Middle frontal gyrus (tissue), 1 donor: ENCODE results near the gene SH3BP2.

Experiments
- DNase-seq: peaks from one replicate; pipeline ENCODE4 v3.0.0-alpha.2; 2015; ENCODE audit warnings: low spot score; ENCODE audit errors: extremely low spot score

The SH3BP2 gene

DNA sequence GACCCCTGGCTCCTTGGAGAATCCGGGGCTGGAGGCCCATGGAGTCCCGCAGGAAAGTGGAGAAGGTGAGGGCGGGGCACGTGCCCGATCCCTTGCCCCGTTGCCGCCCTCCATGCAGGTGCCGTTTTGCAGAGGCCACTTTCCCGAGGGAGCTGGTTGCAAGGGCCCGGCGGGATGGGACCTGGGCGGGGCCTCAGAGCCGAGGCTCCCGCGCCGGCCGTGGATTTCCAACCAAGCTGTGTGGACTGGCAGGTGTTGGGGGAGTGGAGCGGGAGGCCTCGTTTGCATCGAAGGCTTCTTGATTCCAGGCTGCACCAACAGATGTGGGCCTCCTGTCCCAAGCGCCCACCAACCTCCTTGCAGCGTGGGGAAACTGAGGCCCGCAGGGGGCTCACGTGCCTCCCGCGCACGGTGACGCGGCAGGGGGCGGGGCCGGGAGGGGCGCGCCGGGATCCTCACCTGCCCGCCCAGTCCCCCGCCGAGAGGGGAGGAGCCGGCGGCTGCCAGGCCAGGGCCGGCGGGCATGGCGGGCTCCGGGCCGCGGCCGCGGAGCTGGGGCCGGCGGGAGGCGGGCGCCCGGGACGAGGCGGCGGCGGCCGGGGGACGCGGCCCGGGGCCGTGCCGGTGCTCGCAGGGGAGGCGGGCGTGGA is 24.9 kb downstream of the SH3BP2 start:
- DNase-seq, result no peak

DNA sequence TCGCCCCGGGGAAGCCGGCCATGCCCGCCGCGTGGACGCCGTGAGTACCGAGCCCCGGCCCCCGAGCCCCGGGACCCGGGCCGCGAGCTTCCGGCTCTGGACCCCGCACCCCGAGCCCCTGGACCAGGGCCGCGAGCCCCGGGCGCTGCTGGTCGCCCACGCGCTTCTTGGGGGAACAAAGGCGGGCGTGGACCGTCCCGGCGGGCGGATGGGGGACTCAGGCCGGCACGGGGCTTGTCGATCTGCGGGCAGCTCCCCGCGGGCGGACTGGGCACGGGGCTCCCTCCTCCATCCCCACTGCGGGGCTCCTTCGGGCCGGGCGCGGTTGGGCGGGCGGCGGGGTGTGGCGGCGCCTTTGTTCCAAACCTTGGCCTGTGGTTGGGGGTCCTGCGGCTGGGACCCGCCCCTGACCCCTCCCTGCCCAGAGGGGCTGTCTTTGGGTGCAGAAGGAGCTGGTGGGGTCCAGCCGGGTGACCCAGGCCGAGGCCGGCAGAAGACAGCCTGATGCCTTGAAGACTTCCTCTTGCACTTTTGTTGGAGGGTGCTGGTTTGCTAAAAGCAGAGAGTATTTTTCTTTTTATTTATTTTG is 25.6 kb downstream of the SH3BP2 start:
- DNase-seq, result no peak

DNA sequence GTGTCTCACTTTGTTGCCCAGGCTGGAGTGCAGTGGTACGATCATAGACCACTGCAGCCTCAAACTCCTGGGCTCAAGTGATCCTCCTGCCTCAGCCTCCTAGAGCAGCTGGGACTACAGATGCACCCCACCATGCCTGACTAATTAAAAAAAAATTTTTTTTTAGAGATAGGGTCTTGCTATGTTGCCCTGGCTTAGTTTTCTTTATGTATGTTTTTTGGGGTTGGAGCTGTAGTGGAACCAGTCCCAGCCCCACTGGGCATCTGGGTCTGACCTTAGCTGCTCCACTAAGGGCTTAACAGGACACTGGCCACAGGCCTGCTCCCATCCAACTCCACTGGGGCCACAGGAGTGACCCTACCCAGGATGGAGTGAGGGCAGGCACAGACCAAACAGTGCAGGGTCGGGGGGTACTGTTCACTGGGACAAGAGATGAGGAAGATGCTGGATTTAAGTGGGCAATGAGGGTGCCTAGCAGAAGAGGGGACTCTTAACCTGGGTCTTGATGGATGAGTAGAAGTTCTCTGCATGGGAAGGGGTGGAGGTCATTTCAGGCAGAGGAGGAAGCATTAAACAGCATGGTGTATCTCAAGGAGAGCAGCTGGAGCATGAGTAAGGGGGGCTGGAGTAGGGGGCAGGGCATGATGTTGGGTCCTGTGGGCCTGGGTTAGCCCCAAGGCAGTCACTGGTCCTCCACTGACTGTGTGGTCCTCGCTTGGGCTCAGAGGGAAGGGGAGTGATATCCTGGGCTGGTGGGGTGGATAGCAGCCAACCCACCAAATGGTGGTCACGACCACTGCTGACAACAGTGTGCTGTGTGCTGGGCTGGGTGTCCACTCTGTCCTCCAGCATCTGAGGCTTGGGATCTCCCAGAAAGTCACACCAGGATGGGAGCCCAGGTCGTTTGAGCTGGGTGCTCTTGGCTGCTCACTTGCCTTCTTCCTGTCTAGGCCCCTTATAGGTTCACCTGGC is 26.6 kb downstream of the SH3BP2 start:
- no peak for DNase-seq

DNA sequence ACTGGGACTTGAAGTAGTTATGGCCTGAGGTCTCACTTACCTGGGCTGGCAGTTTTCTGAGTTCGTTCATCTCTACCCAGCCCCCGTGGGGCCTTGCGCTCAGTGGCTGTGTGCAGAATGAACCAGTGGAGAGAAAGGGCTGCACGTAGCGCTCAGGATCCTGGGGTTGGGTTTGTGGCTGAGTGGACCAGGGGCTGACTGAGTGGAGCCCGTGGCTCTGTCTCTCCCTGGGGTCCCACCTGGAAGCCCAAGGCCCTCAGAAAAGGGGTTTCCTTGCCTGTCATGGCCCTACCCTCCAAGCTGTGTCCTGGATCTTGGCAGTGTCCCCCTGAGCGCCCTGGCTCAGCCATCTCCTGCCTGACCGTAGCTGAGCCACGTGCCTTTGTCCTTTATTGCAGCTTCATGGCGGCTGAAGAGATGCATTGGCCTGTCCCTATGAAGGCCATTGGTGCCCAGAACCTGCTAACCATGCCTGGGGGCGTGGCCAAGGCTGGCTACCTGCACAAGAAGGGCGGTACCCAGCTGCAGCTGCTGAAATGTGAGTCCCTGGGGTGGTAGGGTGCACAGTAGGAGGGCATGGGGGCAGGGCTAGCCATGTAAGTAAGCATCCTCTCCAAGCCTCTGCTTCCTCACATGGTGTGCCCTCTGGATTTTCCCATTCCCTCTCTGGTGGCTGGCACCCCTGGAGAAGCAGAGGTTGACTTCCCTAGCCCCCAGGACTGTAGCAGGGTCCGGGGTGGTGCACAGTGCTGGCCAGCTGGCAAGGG is 27.5 kb downstream of the SH3BP2 start:
- no peak for DNase-seq

DNA sequence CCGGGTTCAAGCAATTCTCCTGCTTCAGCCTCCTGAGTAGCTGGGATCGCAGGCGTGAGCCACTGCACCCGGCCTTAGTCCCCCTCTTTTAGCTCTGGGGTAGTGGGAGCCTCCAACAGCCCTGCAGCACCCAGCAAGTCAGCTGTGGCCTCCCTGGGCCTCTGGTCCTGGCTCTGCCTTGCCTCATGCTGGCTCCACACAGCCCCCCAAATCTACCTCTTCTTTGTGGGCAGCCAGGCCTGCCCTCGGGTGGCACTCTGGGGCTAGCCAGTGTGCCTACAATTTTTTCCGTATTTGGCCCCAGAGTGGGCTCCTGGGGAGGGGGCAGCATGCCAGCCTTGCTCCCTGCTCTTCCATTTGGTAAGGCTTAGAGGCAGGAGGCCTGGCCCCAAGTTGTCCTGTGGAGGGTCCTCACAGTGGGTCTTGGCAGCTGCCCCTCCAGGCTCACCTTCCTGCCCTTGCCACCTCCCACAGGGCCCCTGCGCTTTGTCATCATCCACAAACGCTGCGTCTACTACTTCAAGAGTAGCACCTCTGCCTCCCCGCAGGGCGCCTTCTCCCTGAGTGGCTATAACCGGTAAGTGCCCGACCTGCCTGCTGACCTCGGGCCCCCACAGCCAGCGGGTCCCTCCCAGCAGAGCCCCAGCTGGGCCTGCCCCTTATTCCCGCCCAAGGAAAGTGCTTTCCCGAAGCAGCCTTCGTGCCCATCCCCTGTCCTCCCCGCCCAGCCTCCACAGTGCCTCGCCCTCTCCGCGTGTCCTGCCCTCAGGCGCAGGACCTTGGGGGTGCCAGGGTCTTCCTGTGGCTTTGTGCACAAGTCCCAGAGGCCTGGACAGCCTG is 29.8 kb downstream of the SH3BP2 start:
- no peak for DNase-seq

DNA sequence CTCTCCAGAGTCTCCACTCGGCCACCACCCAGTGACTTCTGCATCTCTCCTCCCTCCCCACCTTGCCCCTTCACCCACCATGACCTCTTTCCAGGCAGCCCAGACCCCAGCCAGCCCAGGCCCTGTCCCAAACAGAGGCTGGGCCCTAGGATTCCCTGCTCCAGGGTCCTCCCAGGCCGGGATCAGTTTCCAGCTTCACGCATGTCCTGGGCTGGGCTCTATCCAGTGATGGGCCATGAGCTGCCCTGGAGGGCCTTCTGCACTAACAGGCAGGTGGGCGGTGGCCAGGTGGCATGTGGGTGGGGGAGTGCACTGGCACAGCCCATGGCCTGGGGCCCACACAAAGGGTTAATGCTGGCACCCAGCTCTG is 30.4 kb downstream of the SH3BP2 start:
- DNase-seq, result no peak

DNA sequence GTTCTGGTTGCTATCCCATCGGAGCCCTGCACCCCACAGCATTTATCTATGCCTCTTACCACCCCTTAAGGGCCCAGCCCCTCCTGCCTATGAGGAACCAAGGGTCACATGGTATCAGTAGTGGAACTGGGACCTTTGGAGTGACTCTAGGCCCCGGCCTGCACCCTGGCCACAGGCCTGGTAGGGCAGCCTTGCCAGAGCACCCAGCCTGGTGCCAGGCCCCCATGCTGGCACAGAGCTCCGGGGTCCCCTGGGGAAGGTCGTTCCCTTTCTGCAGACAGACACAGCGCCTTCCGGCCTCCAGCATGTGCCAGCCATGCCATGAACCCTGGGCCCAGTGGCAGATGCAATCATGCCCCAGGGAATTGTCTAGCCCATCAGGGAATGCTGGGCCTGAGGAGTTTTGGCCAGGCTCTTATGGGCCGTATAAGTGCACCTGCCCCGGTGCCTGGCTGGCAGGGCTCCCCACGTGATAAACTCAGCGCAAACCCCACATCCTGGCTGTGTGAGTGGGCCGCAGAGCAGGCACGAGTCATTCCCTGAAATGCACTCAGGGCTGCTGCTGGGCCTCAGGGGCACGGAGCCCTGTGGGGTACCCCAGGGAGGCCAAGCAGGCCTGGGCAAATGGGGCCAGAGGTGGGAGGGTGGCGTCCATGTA is 30.9 kb downstream of the SH3BP2 start:
- DNase-seq, result no peak

DNA sequence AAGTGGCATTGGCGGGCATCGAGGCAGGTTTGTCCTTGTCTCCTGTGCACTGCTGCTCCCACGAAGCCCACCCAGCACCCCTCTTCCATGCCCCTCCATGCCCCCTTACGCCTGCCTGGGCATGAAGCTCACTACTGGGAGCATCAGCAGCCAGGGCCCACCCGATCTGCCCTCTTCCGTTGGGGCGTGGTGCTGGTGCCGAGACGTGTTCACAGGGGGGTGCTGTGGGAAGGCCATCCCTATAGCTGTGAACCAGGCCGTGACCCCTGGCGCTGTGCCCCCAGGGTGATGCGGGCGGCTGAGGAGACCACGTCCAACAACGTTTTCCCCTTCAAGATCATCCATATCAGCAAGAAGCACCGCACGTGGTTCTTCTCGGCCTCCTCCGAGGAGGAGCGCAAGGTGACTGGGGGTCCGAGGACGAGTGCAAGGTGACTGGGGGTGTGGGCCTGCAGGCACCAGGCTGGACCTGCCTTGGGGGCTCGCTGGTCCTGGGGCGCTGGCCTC is 31.5 kb downstream of the SH3BP2 start:
- no peak for DNase-seq

DNA sequence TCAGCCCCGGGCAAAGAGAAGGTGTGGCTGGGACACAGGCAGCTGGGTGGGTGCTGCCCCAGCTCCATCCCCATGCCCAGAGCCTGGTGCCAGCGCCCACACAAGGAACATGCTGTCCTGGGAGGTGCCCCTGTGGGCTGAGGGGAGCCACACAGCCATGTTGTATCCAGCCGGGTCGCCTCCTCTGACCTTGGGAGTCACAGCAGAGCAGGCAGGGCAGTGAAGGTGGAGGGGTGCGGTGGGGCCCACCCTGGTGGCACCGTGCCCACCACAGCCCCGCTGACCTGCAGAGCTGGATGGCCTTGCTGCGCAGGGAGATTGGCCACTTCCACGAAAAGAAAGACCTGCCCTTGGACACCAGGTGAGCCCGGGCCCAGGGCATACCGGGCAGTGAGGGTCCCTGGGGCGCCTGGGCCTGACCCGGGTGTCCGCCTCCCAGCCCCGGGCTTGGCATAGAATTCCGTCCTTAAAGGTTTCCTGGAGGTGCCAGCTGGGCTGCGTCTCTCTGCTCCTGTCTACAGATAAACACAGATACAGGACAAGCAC is 32.0 kb downstream of the SH3BP2 start:
- DNase-seq, result no peak

DNA sequence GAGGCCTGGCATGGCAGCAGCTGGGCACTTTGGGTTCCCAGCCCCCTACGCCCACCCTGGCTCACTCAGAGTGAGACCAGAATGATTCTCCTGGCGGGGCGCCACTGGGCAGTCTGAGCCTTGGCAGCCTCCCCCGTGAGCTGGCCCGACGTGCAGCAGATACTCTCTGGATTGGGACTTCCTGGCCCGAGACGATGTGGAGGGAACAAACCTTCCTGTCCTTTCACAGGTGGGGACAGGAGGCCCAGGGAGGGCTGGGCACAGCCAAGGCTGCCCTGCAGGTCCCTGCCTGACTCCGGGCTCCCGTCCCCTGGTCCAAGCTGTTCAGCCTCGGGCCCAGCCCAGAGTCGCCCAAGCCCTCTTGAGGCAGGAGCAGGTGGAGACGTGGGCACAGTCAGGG is 32.9 kb downstream of the SH3BP2 start:
- DNase-seq, result no peak

DNA sequence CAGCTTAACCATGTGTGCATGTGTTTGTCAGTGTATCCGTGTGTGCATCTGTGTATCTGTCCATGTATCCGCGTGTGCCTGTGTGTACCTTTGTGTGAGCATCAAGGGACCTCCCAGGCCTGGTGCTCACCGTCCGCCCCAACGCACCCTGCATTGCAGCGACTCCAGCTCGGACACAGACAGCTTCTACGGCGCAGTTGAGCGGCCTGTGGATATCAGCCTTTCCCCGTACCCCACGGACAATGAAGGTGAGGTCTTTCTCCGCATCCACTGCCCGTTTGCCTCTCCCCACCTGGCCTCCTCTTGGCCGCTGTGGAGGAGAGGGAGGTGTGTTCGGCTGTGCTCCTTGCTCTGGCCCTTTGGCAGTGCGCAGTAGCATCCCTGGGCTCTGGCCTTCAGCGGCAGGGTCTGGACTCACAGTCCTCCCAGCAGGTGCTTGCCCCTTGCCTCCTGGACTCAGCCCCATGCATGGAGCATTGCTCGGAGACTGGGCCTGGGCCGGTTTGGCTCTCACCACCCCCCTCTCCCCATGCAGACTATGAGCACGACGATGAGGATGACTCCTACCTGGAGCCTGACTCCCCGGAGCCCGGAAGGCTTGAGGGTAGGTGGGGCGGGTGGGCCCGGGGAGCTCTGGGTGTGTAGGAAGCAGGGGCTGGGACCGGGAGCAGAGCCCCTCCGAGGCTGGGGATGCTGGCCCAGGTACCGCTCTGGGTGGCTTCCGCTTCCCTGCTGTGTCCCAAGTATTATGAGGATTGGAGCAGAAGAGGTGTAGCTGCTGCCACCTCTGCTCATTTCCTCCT is 34.4 kb downstream of the SH3BP2 start:
- no peak for DNase-seq

DNA sequence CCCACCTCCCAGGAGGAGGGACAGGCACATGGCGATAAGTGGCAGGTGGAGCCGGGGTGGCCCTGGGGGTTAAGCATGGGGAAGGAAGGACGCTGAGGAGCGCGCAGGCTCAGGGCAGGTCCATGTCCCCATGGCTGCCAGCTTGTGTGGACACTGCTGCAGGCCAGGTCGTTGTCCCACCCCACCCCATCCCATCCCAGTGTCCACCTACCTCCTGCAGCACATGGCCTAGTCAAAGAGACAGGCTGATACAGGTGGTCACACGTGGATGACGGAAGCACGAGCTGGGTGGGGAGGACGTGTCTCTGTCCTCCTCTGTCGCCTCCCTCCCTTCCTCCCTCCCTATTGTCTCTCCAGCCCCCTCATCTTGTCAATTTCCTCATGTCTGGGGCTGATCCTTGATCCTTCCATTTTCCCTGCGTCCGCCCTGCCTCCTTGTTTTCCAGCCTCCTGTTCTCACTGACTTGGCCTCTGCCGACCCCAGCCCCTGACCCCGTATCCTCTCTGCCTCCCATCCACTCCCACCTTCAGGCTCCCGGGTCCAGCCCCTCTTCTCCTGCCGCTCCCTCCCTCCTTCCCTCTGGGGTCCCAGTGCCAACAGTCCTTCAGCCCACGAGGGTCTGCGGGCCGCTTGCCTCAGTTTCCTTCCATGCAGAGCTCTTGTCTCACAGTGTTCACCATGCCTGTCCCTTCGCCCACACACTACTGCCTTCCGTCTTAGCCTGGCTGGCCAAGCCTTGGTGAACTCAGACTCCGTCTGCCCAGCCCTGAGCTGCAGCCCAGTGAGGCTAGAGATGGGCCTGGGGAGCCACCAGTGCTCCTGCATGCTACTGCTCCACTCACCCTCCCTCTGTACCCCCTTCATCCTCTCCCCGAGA is 35.2 kb downstream of the SH3BP2 start:
- no peak for DNase-seq

DNA sequence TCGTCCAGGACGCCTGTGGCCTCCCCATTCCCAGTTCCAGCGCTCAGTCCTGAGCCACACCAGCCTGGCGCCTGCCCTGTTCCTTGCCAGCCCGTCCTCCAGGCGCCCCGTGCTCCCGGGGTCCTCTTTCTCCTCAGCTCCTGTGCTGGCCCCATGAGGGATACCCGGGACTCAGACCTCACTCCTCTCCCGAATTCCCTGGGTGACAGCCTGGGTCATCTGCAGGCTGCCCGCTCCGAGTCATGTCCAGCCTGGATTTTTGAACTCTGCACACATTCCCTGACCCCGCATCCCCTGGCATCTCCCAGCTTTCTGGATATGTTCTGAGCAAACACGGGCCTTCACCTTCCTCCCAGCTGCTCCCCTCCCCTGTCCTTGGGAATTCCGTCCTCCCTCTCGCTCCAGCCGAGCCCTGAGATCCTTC is 35.9 kb downstream of the SH3BP2 start:
- no peak for DNase-seq

DNA sequence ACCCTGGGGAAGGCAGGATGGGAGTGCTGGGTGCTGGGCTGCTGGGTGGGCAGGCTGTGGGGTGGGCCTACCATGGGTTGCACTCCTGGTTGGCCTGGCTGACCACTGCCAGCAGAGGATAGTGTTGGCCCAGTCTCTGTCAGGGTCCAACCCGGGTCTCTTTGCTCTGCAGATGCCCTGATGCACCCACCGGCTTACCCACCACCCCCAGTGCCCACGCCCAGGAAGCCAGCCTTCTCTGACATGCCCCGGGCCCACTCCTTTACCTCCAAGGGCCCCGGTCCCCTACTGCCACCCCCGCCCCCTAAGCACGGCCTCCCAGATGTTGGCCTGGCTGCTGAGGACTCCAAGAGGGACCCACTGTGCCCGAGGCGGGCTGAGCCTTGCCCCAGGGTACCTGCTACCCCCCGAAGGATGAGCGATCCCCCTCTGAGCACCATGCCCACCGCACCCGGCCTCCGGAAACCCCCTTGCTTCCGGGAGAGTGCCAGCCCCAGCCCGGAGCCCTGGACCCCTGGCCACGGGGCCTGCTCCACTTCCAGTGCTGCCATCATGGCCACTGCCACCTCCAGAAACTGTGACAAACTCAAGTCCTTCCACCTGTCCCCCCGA is 36.5 kb downstream of the SH3BP2 start:
- DNase-seq, result no peak

DNA sequence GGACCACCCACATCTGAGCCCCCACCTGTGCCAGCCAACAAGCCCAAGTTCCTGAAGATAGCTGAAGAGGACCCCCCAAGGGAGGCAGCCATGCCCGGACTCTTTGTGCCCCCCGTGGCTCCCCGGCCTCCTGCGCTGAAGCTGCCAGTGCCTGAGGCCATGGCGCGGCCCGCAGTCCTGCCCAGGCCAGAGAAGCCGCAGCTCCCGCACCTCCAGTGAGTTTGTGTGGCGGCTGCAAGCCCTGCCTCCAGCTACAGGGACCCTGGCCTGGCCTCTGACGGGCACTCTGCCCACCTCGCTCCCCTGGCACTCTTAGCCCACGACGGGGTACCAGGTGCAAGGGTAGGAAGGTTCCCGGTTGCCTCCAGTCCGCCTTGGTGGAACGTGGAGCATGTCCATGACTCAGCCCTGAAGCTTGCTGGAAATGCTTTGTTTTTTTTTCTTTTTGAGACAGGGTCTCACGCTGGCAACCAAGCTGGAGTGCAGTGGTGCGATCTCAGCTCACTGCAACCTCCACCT is 37.1 kb downstream of the SH3BP2 start:
- DNase-seq, result no peak

DNA sequence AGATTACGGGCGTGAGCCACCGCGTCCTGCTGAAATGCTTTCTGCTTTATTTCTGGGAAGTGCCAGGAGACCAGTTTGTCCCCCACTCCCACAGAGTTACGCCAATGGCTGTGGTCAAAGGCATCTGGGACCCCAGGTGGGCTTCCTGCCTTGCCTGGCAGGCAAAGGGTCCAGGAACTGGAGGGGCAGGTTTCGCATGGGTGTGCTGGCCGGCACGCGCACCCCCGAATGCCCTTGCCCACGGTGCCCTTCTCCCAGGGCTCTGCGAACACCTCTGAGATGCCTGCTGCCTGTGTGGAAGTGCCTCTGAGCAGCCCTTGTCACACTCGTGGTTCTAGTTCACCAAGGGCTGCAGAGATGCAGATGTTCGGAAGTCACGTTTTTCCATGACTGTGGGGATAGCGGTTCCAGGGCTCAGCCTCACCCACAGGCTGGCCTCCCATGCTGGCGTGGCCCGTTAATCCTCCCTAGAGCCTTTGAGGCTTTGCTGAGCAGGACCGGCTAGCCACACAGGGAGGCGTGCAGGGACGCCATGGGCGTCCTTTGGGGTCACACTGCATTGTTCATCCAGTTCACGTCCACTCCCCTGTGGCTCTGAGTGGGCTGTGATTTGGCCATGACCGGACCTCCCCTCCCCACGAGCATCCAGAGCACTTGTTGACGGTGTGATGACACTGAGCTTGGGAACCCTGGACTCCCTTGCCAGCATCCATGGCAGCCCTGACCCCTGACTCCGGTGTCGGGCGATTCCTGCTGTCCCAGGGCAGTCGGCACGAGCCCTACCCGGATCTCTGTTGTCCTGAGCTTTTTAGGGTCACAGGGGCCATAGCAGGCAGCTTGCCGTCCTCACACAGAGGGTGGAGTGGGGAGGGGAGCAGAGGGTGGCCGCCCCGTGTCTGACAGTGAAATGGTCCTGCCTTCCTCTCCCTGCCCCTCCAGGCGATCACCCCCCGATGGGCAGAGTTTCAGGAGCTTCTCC is 38.0 kb downstream of the SH3BP2 start:
- DNase-seq, result no peak
